HG02798 (cell line): ENCODE data around the gene ARGLU1.
"Not testable (repeated sequence)": the region's sequence is repeated elsewhere in the genome, so short reads cannot be mapped to it uniquely, and the experiment has no call there.

Experiments used
- ATAC-seq: cut with Tn5 transposase; IDR thresholded peaks from one replicate; pipeline ENCODE4 v1.9.1; 2021; ENCODE audit warnings: mild to moderate bottlenecking; ENCODE audit not compliant: unreplicated experiment, poor library complexity

Gene ARGLU1, protein sequence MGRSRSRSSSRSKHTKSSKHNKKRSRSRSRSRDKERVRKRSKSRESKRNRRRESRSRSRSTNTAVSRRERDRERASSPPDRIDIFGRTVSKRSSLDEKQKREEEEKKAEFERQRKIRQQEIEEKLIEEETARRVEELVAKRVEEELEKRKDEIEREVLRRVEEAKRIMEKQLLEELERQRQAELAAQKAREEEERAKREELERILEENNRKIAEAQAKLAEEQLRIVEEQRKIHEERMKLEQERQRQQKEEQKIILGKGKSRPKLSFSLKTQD

DNA sequence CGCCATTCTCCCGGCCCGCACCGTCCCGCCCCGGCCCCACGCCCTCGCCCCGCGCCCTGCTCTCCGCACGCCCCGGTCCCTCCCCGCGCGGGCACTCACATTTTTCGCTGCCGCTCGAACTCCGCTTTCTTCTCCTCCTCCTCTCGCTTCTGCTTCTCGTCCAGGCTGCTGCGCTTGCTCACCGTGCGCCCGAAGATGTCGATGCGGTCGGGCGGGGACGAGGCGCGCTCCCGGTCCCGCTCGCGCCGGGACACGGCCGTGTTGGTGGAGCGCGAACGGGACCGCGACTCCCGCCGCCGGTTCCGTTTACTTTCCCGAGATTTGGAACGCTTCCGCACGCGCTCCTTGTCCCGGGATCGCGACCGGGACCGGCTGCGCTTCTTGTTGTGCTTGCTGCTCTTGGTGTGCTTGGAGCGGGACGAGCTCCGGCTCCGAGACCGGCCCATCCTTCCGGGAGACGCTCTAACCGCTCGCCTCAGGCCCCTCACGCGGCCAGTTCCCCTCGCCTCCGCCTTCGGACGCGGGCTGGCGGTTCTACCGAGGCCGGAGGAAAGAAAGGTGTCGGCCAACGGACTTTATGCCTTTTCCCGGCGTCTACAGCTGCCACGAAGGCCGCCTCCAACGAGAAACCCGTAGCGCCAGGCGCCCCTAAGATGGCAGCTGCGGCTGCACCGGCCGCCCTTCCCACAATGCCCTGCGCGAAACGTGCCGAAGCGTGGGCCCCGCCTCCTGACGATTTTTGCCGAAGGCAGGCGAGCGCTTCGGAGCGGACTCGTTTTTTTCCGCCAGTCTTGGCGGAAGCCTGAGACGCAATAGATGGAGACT is at the start of gene ARGLU1:
Gene ARGLU1, minus strand, starts transcription at position 664 of the 825 bp plus-strand sequence. Its CDS starts 218 bp downstream, at position 446.
- peak; percentile 76 for ATAC-seq

DNA sequence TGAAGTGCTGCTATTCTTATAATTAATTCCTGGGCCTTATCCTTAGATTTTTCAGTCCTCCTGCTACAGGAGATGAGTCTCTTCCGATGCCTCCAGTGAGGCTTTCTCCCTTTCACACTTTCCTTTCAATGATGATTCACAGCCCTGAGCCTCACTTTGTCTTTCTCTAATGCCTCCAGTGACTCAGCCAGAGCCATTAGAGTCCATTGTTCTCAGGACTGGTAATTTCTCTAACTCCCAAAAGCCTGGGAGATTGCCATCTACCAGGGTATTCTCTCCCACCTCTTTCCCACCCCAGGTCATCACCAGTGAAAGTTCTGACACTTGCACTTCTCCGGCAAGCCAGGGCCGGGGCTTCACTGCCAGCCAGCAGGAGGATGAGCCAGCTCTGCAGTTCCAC is 49.6 kb upstream of the ARGLU1 start:
- ATAC-seq = no peak

DNA sequence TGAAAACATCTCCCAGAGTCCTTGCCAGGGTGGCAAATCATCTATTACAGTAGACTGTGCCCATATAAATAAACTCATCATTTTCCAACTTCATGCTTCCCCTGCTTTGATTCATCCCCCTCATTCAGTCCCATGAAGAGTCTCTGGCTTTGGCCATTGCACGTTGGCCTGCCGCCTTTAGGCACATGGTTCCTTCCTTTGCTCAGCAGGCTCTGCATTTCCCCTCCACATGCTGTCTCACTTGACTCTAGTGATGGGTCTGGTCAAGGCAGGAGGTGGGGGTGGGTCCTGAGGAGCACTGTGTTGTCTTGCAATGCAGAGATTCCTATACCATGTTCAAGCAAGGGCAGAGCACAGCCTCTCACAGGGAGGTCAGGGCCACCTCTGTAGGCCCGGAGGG is 48.8 kb upstream of the ARGLU1 start:
- no peak for ATAC-seq

DNA sequence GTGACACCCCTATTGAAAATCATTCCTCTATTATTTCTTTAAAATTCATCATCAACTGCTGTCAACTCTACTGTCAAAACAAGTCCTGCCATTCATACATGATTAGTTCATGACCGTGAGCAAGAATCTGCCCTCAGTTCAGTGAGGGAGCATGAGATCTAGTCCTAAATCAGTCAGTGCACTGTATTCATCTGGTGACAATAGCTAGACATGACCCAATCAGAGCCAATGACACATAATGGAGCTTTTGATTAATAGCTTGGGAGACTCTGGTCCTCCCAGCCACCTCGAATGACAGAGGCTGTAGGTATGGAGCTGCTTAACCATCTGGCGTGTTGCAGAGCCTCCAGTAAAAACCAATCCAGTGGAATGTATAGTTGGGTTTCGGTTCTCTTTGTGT is 46.9 kb upstream of the ARGLU1 start:
- no peak for ATAC-seq

DNA sequence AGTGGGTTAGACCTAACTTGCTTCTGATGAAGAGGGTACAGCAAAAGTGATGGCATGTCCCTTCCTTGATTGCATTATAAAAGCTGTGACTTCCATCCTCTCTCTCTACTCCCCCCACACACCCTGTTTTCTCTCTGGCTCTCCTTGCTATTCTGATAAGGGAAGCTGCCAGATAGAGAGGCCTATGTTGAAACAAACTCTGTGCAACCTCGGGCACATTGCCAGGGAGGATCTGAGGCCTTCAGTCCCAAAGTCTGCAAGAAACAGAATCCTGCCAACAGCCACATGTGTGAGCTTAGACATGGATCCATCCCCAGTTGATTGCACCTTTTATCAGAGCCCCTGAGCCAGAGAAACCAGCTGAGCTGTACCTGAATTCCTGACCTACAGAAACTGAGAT is 44.8 kb upstream of the ARGLU1 start:
- no peak for ATAC-seq

DNA sequence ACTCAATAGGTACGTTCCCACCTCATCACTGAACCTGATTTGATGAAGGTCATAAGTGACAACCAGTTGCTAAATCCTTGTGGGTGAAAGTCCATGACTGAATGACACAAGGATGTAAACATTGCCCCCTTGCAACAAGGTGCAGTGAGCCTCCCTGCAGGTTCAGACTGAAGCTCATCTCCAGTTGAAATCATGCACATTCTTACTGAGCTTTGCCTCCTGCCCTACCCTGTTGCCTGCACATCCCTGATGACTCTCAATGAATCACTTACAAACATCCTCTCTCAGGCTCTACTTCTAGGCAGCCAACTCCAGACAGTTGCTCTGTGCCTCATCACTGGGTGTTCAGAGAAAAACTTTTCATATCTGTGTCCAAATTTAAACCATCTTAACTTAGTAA is 42.5 kb upstream of the ARGLU1 start:
- no peak for ATAC-seq

DNA sequence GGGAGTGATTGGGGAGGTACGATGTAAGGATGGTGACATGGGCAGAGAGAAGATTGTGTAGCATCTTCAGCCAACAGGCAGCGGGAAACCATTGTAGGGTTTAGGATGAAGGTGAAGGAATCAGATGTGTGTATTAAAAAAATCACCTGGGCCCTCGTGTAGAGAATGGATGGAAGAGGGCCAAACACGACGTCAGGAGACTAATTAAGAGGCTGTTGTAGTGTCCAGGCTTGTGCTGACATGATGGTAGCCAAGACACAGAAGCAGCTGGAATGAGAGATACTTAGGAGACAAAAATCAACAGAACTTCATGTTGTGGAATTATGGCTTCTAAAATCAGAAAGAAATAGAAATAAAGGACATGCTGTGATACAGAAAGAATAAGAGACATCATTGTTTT is 41.2 kb upstream of the ARGLU1 start:
- no peak for ATAC-seq

DNA sequence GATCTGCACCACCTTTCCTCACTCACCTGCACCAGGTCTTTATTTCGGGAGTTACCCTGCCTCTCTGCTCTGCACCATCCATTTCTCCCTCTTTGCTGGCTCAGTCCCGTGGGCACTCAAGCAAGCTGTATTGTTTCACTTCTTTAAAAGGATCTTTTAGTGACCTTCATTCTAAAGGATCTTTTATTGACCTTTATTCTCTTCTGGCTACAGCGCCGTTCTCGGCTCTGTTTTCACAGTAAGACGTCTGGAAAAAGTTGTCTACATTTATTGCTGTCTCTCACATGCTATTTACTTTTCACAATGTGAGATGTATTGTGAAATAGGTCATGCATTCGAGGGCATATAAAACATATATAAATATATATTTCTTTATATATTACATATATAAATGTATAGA is 35.6 kb upstream of the ARGLU1 start:
- no peak for ATAC-seq

DNA sequence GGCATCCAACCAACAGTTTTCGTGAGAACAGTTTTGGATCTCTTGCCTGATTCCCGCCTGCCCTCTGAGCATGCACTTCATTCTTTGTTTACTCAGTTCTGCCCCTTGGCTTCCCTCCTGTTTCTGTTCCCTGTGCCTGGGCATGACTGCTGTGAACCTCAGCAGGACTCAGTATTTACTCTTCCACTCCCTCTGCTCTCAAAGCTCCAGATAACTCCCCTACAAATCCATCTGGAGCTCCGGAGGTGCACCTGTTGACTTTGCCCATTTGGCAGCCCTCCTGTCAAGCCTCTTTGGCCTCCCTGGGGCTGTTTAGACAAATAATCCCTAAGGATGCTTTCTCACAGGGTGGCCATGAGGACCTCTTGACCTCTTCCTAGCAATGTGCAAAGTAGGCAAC is 34.2 kb upstream of the ARGLU1 start:
- ATAC-seq = no peak

DNA sequence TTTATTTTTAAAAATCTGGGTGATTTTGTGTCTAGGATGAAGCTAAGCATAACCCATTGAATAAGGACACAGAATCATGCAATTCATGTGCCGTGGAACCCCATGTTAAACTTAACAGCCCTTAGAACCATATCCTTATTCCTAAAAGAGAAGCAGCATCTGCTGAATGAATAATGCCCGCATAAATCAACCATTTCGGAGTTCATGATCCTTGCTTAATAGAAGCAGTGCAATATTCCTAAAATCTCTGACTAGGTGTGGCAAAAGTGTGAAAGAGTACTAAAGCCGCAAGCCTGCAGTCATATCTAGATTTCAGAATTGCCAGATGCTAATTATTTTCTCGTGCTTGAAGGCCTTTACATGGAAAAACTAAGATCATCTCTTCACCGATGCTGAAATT is 33.6 kb upstream of the ARGLU1 start:
- ATAC-seq = no peak

DNA sequence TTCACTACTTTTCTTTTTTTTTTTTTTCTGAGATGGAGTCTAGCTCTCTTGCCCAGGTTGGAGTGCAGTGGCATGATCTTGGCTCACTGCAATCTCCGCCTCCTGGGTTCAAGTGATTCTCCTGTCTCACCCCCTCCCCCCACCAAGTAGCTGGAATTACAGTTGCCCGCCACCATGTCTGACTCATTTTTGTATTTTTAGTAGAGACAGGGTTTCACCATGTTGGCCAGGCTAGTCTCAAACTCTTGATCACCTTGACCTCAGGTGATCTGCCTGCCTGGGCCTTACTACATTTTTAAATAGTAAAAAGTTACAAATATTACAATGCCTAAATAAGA is 32.8 kb upstream of the ARGLU1 start:
- not testable (repeated sequence) for ATAC-seq

DNA sequence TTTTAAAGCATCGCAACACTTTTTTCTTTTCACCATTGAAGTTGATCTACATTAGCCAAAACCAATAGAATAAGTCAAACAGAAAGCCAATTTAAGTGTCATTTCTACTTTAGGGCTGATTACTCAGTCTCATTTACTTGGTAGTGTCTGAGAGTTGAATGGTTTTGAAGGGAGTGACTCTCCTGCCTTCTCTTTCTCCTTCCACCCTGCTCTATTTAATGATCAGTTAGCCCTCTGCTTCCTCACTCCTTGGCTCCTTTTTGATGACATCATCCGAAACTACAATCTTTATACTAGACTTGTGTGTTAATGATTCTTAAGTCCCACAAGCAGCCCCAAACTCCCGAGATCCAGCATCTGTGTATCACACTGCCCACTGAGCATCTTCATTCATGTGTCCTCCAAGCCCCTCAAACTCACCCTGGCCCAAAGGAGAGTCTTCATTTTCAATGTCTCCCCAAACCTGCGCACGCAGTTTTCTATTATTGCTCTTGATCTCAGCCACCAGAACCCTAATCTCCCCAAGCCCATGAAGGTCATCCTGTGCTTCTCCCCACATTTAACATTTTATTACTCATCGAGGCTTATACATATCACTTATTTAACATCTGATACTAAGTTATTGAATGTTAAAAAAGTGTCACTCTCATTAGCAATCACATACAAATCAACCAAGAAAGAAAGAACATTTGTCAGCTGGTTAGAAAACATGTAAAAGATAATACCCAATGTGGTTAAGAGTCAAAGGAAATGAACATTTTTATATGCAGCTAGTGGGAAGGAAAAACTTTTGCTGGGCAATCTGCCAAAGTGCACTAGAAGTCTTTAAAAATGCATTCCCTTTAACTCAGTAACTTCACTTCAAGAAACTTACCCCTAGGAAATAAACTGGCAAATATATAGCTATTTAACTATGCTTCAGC is 32.2 kb upstream of the ARGLU1 start:
- peak; percentile 34 for ATAC-seq

DNA sequence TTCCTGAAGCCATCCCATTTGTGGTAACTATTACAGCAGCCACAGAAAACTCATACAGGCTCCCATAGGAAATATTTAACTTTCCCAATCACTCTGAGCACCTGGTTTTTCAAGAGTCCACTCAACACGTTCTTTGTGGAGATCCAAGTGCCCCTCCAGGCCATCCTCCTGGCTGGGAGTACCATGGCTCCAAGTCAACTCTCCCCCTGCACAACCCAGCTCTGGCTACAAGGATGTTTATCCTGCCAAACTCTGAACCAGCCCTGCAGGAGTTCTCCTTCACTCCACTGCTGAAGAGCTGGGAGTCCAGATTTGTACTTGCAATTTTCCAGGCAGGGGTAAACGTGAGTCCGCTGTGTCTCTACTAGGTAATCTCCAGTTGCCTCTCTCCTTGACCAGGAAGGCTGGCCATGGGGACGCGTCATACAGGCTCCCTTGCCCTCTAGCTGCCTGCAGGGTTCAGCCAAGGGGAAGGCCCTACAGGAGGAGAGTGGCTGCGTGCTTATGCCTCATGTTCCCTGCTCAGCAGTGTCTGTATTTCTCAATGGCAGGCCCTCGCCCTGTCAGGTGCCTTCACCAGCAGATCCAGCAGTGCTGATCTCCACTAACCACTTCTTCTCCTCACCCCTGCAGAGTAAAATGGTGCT is 29.9 kb upstream of the ARGLU1 start:
- ATAC-seq = no peak

DNA sequence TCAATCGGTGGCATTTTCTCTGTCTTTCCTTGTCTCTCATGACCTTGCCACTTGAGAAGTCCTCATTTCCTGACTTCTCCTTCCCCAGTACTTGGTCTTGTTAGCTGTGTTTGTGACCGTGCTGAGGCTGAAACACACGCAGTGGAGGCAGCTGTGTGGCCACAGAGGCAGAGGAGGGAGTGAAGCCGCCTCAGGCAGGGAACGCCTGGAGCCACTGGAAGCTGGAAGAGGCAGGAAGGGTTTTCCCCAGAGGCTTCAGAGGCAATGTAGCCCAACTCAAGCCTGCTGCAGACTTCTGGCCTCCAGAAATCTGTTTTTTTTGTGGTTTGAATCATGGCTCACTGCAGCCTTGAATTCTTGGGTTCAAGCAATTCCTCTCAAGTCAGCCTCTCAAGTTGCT is 29.2 kb upstream of the ARGLU1 start:
- no peak for ATAC-seq

DNA sequence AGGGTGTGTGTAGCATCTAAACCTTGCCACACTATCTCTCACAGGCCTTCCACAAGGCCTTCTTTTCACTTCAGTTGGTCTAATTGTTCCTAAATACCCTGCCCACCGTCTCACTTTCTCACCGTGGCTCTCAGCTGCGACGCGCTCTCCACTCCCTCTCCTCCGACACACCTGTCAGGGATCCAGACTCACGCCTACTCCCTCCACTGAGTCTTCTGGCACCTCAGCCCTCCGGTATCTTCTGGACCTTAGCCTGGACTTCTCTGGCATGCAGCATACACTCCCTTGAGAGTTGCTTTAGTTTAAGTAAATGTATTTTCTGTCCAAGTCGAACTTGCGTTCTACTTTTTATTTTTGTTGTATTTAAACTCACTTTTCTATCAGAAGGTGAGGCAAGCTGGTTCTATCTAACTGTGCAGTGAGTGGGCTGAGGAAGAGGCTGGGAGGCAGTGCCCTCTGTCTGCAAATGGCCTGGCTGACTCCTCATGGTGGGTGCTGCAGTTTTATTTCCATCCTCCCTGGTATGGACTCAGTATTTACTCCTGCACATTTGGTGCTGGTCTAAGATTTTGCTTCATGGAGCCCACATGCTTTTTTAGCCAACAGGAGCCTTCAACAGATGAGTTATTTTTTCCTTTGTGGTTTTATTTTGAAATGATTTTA is 28.5 kb upstream of the ARGLU1 start:
- no peak for ATAC-seq

DNA sequence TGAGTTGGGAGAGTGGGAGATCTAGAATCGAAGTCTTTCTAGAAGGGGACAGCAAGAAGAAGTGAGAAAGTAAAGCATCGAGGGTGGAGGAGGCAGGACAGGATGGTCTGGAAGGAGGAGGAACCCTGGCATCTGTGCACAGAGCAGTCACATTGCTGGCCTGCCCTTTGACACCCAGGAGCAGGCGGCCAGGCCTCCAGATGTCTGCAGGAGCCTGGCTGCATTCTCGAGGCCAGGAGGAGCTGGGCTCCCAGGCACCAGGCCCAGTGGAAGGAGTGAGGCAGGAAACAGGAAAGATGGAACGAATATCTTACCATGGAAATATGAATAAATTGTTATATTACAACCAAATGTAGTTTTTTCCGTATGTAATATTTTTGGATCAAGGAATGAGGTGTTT is 27.7 kb upstream of the ARGLU1 start:
- ATAC-seq = no peak

DNA sequence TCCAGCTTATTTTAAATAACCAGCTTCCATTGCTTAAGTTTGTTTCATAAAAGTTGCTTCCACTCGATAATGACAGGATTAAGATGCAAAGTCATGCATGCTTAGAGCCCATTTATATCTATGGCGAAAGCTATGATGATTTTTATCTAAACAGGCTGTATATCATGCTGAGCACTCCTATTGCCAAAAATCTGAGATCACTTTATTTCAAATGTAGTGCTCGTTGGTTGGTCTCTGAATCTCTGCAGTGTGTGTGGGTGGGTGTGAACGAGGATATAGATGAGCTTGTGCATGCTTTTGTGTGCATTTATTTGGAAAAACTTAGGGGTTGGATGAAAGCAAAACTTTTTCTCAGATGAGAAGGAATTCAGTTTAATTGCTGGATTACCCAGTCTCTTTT is 27.0 kb upstream of the ARGLU1 start:
- ATAC-seq = no peak

DNA sequence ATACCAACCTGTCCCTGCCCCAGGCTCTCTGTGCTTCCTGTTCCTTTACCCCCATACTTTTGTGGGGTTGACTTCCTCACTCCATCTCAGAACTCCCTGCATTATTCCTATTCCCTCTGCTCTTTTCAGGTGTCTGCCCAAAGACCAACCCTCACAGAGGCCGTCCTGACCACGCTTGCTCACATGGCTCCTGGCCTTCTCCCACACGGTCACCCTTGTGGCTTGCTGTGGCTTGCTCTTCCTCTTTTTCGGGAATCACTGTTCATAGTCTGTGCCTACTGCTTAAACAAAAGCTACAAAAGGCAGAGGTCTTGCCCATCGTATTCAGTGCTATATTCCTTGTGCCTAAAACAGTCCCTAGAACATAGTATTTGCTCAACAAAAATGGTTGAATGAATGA is 25.2 kb upstream of the ARGLU1 start:
- ATAC-seq = no peak

DNA sequence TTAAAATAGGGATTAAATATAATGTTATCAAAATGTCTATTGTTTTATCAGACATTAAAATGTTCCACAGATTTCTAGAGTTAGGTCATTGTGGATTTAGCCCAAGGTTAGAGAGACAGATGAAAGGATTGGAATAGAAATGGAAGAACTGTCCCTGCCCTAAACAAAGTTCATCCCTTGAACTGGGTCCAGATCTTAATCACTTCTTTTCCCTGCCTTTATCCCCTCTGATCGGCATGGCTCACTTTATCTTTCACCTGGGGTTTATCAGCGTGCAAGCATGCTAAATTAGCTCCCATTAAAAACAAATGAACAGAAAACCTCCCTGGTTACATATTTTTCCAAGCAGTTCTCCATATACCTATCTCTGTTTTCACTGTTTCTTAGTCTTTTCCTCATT is 23.4 kb upstream of the ARGLU1 start:
- ATAC-seq = no peak

DNA sequence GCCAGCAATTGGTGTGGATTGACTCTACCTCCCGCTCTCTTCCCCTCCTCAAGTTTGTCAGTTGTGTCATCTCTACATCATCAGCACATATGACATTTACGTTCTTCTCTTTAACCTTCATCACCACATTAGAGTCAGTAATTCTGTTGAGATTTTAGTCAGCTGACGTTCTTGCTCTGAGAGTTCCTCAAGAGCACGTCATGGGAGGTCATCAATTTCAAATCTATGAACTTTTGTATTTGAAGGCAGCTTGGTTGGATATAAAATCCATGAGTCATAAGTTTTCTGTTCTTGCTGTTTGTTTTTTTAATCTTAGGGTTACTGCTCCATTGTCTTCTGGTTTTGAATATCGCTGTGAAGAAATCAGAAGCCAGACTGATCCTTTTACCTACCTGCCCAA is 21.8 kb upstream of the ARGLU1 start:
- no peak for ATAC-seq
